SIG-M5 (cell line): ENCODE data around the gene NF2.
"Not testable (repeated sequence)": the region's sequence is repeated elsewhere in the genome, so short reads cannot be mapped to it uniquely, and the experiment has no call there.

Experiments used
- DNase-seq: peaks from one replicate; lab custom pipeline; 2025; lab: John Stamatoyannopoulos, UW

The NF2 gene

DNA sequence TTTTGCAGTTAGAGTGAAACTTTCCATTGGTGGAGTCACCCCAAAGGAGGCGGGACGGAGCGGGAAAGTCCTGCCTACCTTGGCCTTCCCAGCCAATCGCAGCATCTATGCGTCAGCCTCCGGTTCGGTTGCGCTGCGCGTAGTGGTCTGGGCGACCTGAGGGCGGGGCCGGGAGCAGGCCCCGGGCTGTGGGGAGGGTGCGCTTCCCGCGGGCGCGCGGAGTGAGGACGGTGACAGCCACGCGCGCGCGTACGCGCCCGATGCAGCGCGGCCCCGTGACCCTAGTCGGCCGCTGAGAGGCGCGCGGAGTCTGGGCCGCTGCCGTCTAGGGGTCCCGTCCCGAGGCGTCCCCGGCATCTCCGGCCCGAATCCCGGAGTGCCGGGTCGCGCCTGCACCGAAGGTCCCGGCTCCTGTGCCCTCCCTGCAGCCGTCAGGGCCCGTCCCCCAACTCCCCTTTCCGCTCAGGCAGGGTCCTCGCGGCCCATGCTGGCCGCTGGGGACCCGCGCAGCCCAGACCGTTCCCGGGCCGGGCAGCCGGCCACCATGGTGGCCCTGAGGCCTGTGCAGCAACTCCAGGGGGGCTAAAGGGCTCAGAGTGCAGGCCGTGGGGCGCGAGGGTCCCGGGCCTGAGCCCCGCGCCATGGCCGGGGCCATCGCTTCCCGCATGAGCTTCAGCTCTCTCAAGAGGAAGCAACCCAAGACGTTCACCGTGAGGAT lies at the start of gene NF2:
NF2 (plus strand) TSS at position 276 of the 718 bp plus-strand sequence; CDS start at position 642, 366 bp downstream.
- DNase-seq = peak; percentile 94

- DNase-seq = no peak
Observed at GRCh38 chr22:29555065-29555644, 48.3 kb upstream of the NF2 start.

GRCh38 chr22:29559030-29559429 lies 44.4 kb upstream of the NF2 start:
- no peak for DNase-seq

DNA sequence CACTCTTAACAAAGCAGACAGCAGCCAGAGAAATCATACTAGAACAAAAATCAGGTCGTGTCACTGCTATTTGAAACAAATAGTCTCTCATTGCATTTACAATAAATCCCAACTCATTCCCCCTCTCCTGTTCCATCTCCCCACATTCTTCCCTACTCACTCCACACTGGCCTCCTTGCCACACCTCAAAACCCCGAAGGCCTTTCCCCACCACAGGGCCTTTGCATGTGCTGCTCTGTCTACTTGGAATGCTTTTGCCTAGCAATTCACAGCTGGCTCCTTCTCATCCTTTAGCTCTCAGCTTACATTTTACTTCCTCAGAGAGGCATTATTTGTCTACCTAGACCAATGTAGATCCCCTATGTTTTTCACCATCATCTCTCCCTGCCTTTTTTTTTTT lies 43.6 kb upstream of the NF2 start:
- DNase-seq = no peak

- no peak for DNase-seq
Observed at GRCh38 chr22:29563652-29564460, 39.6 kb upstream of the NF2 start.

DNA sequence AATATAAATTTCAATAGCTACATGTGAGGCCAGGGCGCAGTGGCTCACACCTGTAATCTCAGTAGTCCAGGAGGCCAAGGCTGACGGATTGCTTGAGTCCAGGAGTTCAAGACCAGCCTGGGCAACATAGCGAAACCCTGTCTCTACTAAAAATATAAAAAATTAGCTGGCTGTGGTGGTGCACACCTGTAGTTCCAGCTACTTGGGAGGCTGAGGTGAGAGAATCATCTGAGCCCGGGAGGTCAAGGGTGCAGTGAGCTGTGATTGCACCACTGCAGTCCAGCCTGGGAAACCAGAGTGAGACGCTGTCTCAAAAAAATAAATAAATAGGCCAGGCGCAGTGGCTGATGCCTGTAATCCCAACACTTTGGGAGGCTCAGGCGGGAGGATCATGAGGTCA lies 36.9 kb upstream of the NF2 start:
- DNase-seq = not testable (repeated sequence)

- no peak for DNase-seq
Observed at GRCh38 chr22:29567338-29567737, 36.1 kb upstream of the NF2 start.

GRCh38 chr22:29569011-29569678 lies 34.3 kb upstream of the NF2 start:
- DNase-seq = no peak

DNA sequence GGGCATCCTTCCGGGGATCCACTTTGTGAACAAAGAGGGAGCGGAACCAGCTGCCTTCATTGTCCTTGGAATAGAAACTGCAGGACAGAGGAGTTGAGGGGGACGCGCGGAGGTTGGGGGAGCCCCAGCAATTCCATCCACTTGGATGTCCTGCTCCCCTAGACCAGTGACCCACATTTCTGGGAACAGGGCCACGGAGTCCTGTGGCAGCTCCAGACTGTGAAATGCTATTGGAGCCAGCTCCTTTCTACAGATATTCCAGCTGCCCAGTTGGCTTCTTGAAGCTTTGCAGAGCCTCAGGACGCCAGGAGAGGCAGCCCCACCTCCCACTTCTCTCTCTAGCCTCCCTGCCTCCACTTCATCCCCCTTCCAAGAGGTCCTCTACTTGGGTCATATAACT lies 33.0 kb upstream of the NF2 start:
- no peak for DNase-seq

DNA sequence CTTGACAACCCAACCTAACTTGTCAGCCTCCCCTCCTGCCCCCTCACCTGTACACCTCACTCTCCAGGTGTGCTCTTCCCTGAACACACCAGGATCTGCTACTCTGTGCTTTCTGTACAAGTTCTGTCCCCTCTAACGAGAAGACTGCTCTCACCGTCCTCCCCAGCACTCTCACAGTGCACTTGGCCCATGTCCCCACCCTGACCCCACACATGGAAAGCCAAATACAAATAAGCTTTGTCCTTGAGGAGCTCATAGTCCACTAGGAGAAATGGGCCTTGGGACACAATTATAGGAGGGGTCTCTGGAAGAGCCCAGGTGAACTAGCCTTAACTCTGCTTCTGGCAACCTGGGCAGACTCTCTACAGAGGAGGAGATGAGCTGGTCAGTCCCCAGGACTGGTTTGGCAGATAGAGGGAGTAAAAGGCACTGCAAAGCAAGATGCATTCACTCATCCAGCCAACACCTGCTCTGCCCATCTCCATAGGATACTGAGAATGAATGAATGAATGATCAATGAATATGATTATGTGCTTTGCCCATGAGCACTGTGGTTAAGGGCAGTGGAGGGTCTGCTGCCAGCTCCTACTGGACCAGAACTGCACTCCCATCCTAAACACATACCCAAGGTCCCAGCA lies 32.4 kb upstream of the NF2 start:
- no peak for DNase-seq

- no peak for DNase-seq
Observed at GRCh38 chr22:29574762-29575450, 28.5 kb upstream of the NF2 start.

DNA sequence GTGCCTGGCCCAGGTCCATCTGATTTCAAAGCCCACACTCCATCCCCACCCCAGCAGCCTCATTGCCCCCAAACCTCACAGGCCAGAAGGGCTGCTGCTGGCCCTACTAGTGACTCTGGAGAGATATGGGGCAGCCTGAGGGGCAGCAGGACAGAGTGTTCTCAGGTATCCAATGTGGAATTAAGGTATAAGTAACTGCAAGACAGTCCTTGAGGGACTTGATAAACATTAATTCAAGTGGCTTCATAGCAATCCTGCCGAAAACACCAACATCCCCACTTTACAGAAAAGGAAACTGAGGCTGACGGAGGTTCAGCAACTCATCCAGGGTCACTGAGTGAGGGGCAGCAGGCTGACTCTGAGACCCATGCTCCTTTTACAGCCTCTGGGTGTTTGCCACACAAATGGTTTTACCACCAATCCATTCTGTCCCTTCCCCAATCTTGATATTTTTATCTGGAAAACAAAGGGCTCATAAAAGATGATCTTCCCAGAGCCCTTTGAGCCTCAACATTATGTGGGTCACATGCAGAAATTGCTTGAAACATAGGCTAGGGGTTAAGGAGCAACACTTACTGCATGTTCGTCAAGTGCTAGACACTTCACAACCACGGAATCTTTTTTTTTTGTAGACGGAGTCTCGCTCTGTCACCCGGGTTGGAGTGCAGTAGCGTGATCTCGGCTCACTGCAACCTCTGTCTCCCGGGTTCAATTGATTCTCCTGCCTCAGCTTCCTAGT lies 24.8 kb upstream of the NF2 start:
- no peak for DNase-seq

GRCh38 chr22:29580200-29580810 lies 23.1 kb upstream of the NF2 start:
- no peak for DNase-seq

DNA sequence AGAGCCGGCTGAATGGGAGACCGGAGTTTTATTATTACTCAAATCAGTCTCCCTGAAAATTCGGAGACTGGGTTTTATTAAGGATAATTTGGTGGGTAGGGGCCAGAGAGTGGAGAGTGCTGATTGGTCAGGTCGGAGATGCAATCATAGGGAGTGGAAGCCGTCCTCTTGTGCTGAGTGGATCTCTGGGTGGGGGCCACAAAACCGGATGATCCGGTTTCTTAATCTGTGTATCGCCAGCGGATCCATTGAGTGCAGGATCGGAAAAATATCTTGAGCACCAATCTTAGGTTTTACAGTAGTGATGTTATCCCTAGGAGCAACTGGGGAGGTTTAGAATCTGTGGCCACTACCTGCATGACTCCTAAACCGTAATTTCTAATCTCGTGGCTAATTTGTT lies 21.6 kb upstream of the NF2 start:
- no peak for DNase-seq

DNA sequence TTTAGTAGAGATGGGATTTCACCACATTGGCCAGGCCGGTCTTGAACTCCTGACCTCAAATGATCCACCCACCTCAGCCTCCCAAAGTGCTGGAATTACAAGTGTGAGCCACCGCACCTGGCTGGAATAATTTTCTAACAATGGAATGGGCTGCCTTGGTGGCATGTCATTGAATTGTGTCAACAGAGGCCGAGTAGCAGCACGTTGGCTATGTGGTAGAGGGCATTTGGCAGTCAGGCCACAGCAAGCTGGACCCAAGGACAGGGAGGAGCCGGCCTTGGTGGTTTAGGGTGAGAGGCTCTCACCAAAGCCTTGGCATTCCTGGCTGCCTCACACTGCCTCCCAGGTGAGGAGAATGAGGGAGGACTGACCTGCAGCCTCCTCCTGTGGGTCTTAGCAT lies 18.5 kb upstream of the NF2 start:
- DNase-seq = no peak

- not testable (repeated sequence) for DNase-seq
Observed at GRCh38 chr22:29586193-29586705, 17.2 kb upstream of the NF2 start.

GRCh38 chr22:29587938-29588699 lies 15.3 kb upstream of the NF2 start:
- DNase-seq = no peak

DNA sequence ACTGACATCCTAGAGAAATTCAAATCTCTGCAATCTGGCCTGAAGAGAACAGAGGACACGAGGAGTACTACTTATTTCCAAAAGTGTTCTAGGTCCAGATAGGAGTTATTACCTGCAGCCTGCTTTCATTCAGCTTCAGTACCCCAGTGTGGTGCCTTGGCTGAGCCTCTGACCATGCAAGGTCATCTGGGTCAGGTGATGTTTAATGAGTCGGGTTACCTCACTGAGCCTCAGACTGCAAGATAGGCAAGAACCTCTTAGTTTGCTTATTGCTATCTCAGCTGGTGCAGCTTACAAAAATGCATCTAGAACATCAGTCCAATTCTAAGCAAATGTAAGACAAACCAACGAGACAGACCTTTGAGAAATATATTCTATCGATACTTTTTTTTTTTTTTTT lies 9.5 kb upstream of the NF2 start:
- DNase-seq = no peak

DNA sequence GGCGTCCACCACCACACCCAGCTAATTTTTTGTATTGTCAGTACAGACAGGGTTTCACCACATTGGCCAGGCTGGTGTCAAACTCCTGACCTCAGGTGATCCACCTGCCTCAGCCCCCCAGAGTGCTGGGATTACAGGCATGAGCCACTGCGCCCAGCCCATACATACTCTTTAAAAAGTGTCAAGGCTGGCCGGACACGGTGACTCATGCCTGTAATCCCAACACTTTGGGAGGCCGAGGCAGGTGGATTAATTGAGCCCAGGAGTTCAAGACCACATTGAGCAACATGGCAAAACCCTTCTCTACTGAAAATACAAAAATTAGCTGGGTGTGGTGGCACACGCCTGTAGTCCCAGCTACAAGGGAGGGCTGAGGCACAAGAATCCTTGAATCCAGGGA lies 9.0 kb upstream of the NF2 start:
- not testable (repeated sequence) for DNase-seq
